Breast epithelium (tissue), 4 donors: Measurements from ENCODE around the gene SEC14L1. TPM values are rescaled to one million over a fixed set of nuclear protein-coding genes. Genes with fewer than 3 reads are reported as not detected.
"Not testable (repeated sequence)": the region's sequence is repeated elsewhere in the genome, so short reads cannot be mapped to it uniquely, and the experiment has no call there.

Source experiments
- DNase-seq, 2 donors: peaks; one replicate each; pipeline ENCODE4 v3.0.0-alpha.2; 2019; ENCODE audit warnings: low spot score in 2 of 2
- H3K27ac ChIP-seq, 2 donors: fragments of 200-600 bp; sonication (generic) in 1 of 2; one replicate each; pipeline ENCODE4 v1.5.1; 2016 to 2019; ENCODE audit warnings: mild to moderate bottlenecking in 1 of 2
- H3K27me3 ChIP-seq, 2 donors: fragments of 200-600 bp; sonication (generic) in 1 of 2; one replicate each; pipeline versions ENCODE4 v1.5.1 to v1.6.0; 2017 to 2019; ENCODE audit warnings: control low read depth in 1 of 2, mild to moderate bottlenecking in 1 of 2
- H3K36me3 ChIP-seq: fragments of 200-600 bp; one replicate; pipeline ENCODE4 v1.5.1; 2019
- H3K4me1 ChIP-seq, 2 donors: fragments of 200-600 bp; sonication (generic); one replicate each; pipeline ENCODE4 v1.5.1; 2016 to 2019; ENCODE audit warnings: control low read depth in 1 of 2
- H3K4me3 ChIP-seq, 3 donors: fragments of 200-600 bp; sonication (generic); 1 replicate in 2 of 3; 2 replicates in 1 of 3; pipeline ENCODE4 v1.5.1; 2016 to 2019; ENCODE audit warnings: mild to moderate bottlenecking in 3 of 3, moderate library complexity in 2 of 3
- H3K9me3 ChIP-seq, 2 donors: fragments of 200-600 bp; sonication (generic) in 1 of 2; one replicate each; pipeline ENCODE4 v1.5.1; 2016 to 2019; ENCODE audit warnings: control low read depth in 1 of 2
- CTCF ChIP-seq, 3 donors: fragments of 450-650 bp; IDR thresholded peaks; one replicate each; pipeline ENCODE4 v1.5.1; 2016 to 2017; ENCODE audit warnings: antibody characterized with exemption in 3 of 3, mild to moderate bottlenecking in 3 of 3, moderate library complexity in 3 of 3
- POLR2A ChIP-seq: fragments of 450-650 bp; IDR thresholded peaks from one replicate; pipeline ENCODE4 v1.6.1; 2016; ENCODE audit warnings: antibody characterized with exemption, mild to moderate bottlenecking, moderate library complexity
- POLR2AphosphoS5 ChIP-seq, 3 donors: sonication (generic); formaldehyde crosslinking; IDR thresholded peaks; one replicate each; pipeline ENCODE4 v1.6.1; 2017; ENCODE audit warnings: antibody characterized with exemption in 3 of 3
- intact Hi-C: fragments of 100-400 bp; cut with DNase I; formaldehyde crosslinking; loops from one replicate; pipeline ENCODE4 v1.15.1; 2023; ENCODE audit warnings: low total_unique reads
- total RNA-seq, 3 donors: library from RNA; depleted of rRNA; stranded (reverse); fragments of >200 nt; gene quantifications; one replicate each; pipeline ENCODE4 v1.1.0, GENCODE V29; 2016

The SEC14L1 gene
- total RNA-seq, 3 donors from 2014 or later, result 52.2 to 106 (median 59.6) TPM

GRCh38 chr17:77253611-77254051, 112.9 kb downstream of the SEC14L1 start:
- Histone ChIP-seq H3K36me3 (no peaks in the 10 kb centered on the region), H3K4me3 (no peak overlapping the region), H3K27ac (no peak overlapping the region), H3K9me3 (no peaks in the 10 kb centered on the region), H3K4me1 (peaks cover 11 to 12% of the 10 kb centered on the region in 2 donors), H3K27me3 (no peaks in the 10 kb centered on the region)
- intact Hi-C loops, result loop anchor here (10.0 kb wide), 1 partner anchor 169 kb away; no protein-coding TSS in a partner anchor
- DNase-seq, result no peak
- TF ChIP-seq POLR2A (no peak), POLR2AphosphoS5 (IDR thresholded peaks at IDR 0.05) (no peak), CTCF (IDR thresholded peaks at IDR 0.05) (no peak)

GRCh38 chr17:77254951-77255825, 114.4 kb downstream of the SEC14L1 start:
- Histone ChIP-seq H3K27me3 (no peaks in the 10 kb centered on the region), H3K36me3 (no peaks in the 10 kb centered on the region), H3K27ac (peak overlapping the region; percentile 88 to 91), H3K9me3 (no peaks in the 10 kb centered on the region), H3K4me1 (peaks cover 11 to 12% of the 10 kb centered on the region in 2 donors), H3K4me3 (peak overlapping the region in 1 of 3 donors; percentile 13)
- TF ChIP-seq POLR2A, result no peak
- peak in 1 of 3 donors; percentile 34 for TF ChIP-seq CTCF (IDR thresholded peaks at IDR 0.05)
- peak in 2 of 3 donors; percentile 14 to 35 for TF ChIP-seq POLR2AphosphoS5 (IDR thresholded peaks at IDR 0.05)
- DNase-seq, result peak; percentile 58 to 69
- intact Hi-C loops, result loop anchor here (10.0 kb wide), 1 partner anchor 170 kb away; no protein-coding TSS in a partner anchor

- H3K36me3 ChIP-seq, result not testable (repeated sequence)
- intact Hi-C loops, result loop anchor here (10.0 kb wide), 1 partner anchor 171 kb away; no protein-coding TSS in a partner anchor
Measured at GRCh38 chr17:77255970-77256369, 115.2 kb downstream of the SEC14L1 start.

GRCh38 chr17:77256710-77257109, 115.9 kb downstream of the SEC14L1 start:
- Histone ChIP-seq H3K36me3 (no peaks in the 10 kb centered on the region), H3K4me3 (no peak overlapping the region), H3K9me3 (no peaks in the 10 kb centered on the region), H3K27ac (no peak overlapping the region), H3K4me1 (peaks cover 11 to 12% of the 10 kb centered on the region in 2 donors), H3K27me3 (no peaks in the 10 kb centered on the region)
- TF ChIP-seq POLR2A (no peak), CTCF (IDR thresholded peaks at IDR 0.05) (no peak), POLR2AphosphoS5 (IDR thresholded peaks at IDR 0.05) (no peak)
- intact Hi-C loops, result loop anchor here (10.0 kb wide), 1 partner anchor 172 kb away; no protein-coding TSS in a partner anchor
- no peak for DNase-seq

More at GRCh38 chr17:77255970-77256369, 115.2 kb downstream of the SEC14L1 start:
- DNase-seq, H3K4me3 ChIP-seq, H3K9me3 ChIP-seq, H3K27me3 ChIP-seq: not testable (repeated sequence)
- Histone ChIP-seq H3K27ac (peak overlapping the region in 1 of 2 donors; percentile 91), H3K4me1 (peaks cover 11 to 12% of the 10 kb centered on the region in 2 donors)

GRCh38 chr17:77257169-77257568, 116.4 kb downstream of the SEC14L1 start:
- Histone ChIP-seq H3K4me1 (peaks cover 11 to 12% of the 10 kb centered on the region in 2 donors), H3K36me3 (no peaks in the 10 kb centered on the region), H3K9me3 (no peaks in the 10 kb centered on the region), H3K27ac (no peak overlapping the region), H3K27me3 (no peaks in the 10 kb centered on the region), H3K4me3 (no peak overlapping the region)
- intact Hi-C loops, result loop anchor here (10.0 kb wide), 1 partner anchor 172 kb away; no protein-coding TSS in a partner anchor
- DNase-seq, result no peak
- TF ChIP-seq POLR2AphosphoS5 (IDR thresholded peaks at IDR 0.05) (no peak), POLR2A (no peak), CTCF (IDR thresholded peaks at IDR 0.05) (no peak)
